K562 treated with DMSO at 1 percent for 12 hours (cell line): Measurements from ENCODE around the gene EMX1. TPM values are rescaled to one million over a fixed set of nuclear protein-coding genes. Genes with fewer than 3 reads are reported as not detected.

ENCODE experiments used
- total RNA-seq: library from RNA; unstranded; fragments of 300-600 nt; gene quantifications from 2 replicates; pipeline ENCODE4 v1.2.3, GENCODE V29; 2022; ENCODE audit not compliant: insufficient read depth

The EMX1 gene
- not detected in 2 replicates for total RNA-seq

GRCh38 chr2:72917138-72917876, at the start of gene EMX1:
Gene EMX1 (plus strand): TSS chr2:72917519. CDS start chr2:72917853, 334 bp downstream.

GRCh38 chr2:72887032-72887739, 30.1 kb upstream of the EMX1 start, which contains the start of gene SPR:
Gene SPR (plus strand): TSS chr2:72887408. CDS start chr2:72887433, 25 bp downstream.

Other genes starting within 250 kb of the EMX1 start
- gene EXOC6B, start 91.5 kb upstream of the EMX1 start, total RNA-seq: 0.81 and 2.9 TPM in 2 replicates
- 41.5 and 43.5 TPM in 2 replicates for gene SPR, start 30.1 kb upstream of the EMX1 start, total RNA-seq
- gene SFXN5, start 154.2 kb downstream of the EMX1 start, total RNA-seq: 14.9 and 23.7 TPM in 2 replicates
- 4.8 and 9.1 TPM in 2 replicates for gene RAB11FIP5, start 195.4 kb downstream of the EMX1 start, total RNA-seq